Kidney glomerular epithelial cell (primary cell): Measurements from ENCODE around the gene B3GAT3.
"Not testable (repeated sequence)": the region's sequence is repeated elsewhere in the genome, so short reads cannot be mapped to it uniquely, and the experiment has no call there.

Source experiments
- DNase-seq: peaks from one replicate; lab custom pipeline; 2025; lab: John Stamatoyannopoulos, UW

Gene B3GAT3

DNA sequence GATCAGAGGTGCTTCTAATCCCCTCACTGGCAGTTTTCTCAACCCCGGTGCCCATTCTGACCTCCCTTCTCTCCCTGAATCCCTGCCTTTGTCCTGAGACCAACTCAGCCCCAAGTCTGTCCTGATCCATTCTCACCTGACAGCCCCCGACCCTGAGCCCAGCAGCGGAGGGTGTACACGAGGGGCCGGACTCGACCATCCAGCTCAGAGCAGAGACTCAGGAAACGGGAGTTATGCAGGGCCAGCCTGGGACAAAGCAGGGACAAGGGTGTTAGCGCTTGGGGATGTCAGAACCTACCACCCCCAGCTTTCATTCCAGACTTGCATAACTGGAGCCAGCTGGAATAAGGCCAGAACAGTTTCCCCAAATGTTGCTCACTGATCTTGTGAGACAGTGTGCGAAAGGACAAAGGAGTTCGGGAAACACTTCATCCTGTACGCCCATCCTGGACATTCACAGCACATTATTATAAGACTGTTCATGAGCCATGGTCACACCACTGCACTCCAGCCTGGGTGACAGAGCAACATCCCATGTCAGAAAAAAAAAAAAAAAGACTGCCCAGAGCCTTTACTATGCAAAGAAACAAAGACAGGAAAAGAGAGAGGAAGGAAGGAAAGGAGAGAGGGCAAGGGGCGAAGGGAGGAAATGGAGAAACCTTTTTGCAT, 44.6 kb downstream of the B3GAT3 start:
- no peak for DNase-seq

DNA sequence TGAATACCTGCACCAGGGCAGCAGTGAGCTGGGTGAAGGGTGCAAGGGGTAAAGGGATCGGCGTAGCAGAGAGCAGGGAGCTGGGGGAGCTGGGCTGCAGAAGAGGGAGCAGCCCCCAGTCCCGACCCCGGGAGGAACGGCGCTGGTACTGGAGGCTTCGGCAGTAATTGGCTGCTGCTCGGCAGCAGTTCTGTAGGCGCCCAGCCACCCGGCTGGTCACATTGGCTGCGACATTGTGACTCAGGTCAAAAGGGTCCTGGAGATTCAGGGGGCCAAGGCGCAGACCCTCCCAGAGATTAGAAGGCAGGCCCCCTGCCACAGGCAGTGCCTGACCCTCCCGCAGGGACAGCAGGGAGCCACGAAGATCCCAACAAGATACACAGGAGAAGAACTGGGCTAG, 45.9 kb downstream of the B3GAT3 start:
- DNase-seq = no peak

DNA sequence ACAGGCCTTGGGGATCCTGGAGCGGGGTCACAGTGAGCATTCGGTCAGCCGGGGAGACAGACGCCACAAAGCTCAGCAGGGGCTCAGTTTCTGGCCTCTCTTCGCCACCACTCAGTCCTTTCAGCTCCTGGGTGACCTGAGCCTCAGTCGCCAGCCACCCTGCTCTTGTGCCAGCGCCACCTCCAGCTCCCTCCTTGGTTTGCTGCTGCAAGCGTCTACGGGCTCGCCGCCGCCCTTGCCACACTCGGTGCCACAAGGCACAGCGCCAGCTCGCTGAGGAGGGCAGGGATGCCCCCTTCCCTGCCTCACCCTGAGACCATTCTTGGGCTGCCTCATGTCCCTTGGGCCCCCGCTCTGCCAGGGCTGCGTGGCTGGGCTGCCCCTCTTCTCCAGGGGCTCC, 46.6 kb downstream of the B3GAT3 start:
- no peak for DNase-seq

DNA sequence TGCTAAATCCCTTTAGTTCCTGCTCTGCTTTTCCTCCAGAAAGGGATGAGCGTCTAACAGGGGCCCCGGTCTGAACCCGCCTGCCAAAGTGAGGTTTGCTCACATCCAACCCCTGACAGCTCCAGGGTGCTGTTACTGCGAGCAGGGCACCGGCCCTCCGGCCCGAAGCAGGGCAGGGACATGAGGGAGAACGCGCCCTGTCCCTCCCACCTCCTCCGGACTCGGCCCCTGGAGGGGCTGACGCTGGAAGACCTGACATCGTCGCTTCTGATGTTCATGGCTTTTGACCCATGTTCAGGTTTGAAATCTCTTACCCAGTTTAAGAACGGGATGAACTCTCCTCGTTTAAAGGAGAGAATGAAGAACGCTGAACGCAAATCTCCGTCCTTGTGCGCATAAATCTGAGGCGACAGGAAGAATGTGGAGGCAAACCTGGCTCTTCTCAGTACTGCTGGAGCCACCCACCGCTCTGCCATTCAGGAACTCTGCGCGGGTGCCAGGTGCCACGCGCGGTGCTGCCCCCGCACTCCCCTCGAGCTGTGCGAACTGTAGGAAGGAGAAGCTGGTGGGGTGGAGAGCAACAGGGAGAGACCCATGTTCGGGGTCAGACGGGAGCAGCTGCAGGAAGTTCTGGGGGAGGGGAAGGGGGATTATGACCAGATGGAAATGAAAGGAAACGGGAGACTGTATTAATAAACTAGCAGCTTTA, 47.3 kb downstream of the B3GAT3 start:
- no peak for DNase-seq

DNA sequence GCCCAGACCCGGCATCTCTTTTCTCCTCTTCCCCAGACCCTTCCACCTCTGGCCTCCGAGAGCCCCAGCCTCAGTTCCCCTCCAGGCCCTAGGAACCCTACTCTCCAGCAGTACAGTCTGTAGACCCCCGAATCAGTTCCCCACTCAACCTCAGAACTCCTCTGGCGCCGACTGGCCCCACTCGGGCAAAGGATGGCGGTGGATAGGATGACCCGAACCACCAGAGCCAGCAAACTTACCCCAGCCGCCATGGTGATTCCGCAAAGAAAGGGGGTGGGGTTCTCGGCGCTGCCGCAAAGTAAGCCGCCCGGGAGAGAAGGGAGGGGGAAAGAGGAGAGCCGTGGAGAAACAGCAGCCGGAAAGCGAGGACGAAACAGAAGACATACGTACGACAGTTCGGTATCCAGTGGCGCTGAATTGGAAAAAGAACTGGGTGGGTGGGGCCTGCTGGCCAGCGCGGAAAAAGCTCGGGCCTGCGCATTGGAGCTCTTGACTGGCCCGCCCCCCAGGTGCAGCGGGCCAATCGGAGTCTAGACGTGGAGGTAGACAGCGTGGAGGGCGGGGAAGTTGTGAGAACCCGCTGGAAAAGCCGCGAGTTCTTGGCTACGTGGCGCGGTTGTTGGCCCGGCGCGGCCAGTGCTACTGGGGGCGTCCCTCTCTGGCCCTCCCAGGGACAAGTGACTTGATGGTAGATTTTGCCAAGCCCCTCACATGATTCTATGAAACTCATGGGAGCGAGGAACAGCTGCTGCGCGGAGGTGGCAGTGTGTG, 48.0 kb downstream of the B3GAT3 start, which contains the start of gene EEF1G:
EEF1G (minus strand) TSS at position 300 of the 771 bp plus-strand sequence; CDS start at position 251, 49 bp downstream.
- peak; percentile 99 for DNase-seq

DNA sequence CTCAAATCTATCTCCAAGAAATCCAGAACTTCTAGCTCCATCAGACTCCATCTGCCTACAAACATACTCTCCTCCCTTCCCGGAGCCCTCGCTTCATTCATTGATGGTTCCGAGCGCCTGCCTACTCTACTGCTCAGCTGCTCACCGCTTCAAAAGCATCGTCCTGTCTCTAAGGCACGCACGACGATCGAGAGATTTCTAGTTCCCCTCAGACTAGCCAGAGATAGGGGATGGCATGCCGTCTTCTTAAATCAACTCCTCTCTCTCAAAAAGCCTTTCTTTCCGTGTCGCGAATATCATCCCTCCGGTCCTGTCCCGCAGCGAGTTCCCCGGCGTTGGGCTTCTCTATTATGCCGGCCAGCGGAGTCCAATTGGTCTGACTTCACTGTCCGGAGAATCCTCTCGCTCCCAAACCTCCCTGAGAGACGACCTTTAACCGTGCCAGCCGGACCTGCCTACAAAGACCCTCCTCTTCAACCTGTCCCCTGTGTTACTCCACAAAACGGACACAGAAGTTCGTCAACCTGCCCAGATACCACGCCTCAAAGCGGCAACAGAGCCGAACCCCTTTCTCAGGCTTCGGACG, 48.7 kb downstream of the B3GAT3 start:
- no peak for DNase-seq

DNA sequence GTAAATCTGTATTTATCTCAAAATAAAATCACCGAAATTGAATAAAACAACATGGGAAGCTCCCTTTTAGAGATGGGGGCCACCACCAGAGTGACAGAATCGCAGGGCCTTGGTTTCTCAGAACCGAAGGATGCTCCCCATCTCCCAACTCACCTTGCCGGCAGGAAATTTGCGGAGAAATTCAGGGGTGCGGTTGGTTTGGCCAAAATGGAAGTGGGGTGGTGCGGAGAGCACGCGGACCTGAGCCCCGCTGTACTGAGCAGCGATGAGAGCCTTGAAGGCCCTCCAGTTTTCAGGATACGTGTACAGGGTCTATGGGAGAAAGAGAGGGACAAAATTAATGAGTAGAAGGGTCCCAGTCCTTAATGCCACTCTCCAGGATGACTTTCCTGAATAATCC, 49.4 kb downstream of the B3GAT3 start:
- DNase-seq = no peak

DNA sequence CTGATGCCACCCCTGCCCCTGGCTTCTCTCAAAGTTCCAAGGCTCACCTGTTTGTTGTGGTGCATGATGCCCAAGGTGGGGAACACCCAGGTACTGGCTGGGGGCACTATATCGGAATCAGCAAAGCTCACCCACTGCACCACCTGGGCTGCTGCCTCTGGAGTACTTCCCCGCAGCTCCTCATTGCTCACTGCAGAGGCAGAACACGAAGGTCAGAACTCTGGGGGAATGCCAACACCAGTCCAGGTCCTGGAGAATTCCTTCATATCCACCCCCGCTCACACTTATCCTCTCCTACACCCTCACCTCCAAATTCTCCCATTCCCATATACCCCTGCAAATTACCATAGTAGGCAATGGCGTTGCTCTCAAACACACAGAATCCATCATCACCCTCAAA, 50.3 kb downstream of the B3GAT3 start:
- DNase-seq = not testable (repeated sequence)

DNA sequence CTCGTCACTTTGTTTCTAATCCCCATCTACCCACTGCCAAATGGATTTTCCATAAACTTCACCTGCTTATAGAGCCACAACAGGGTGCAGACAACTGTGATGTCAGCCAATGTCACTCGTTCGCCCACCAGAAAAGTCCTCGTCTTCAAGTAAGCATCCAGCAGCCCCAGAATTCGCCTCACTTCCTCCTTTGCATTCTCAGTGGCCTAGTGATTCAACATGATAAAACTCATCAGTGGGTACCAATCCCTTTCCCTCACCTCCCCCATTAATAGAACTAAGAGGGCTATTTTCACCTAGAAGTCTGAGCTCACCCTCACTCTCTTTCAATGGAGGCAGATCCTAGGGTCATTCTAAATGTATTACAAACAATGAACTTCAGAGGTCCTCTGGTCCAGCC, 50.9 kb downstream of the B3GAT3 start:
- DNase-seq = not testable (repeated sequence)

DNA sequence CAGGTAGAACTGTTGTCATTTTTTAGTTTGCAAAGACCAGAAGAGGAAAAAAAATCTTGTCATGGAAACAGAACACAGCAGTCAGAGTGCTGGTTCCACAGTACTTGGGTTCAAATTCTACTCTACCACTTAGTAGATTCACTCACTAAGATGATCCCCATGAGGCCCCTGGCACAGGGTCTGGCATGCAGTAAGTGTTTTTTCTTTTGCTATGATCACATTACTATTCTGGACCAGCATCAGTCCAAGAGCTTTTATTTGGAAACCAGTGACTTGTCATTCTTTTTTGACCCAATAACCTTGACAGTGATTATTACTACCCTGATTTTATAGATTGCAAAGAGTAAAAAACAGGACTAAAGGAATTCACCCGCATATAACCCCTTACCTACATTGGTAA, 52.2 kb downstream of the B3GAT3 start:
- DNase-seq = no peak

DNA sequence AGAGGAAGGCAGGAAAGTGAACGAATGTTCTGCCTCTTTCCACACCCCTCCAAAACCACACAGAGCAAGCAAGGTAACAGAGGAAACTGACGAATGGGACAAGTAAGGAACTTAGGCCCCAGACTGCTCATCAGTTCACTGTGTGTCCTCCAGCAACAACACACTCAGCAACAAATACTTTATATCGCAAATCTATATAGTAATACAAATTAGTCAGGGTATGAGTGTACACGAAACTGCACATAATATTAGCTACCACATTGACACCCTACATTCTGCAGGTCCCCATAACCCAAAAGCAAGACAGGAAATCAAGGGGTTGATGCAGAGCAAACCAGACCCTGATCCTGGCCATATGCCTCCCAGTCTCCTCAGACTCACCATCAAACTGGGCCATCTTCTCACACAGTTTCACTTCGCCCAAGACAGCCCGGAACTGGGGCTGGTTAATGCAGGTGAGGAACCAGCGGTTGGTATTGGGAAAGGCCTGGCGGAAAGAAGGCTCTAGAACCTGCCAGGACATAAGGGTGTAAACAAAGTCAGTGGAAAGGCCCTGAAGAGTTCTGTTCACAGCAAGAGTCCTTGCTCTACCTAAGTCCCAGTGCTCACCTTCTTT, 54.7 kb downstream of the B3GAT3 start:
- no peak for DNase-seq

DNA sequence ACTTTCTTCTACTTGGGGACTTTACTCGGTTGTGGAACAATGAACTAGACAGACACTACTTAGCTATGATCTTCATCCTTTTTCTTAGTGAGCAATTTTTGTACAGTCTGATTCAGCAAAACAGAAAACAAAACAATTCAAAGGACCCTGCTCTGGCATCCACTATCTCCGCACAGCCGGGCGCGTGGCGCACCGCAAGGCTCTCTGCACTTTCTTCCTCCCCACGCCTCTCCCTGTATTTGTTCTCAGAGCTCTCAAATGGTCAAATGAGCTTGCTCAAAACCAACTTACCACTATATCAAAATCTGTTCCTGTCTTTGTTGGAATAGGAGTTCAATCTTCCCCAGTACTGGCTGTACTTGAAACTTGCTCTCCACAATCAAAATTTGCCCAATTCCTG, 55.5 kb downstream of the B3GAT3 start:
- no peak for DNase-seq
